GM13977 (cell line): ENCODE measurements around the gene OCA2.

Experiments
- DNase-seq: peaks from one replicate; pipeline ENCODE4 v3.0.0; 2012; ENCODE audit warnings: low spot score
- in situ Hi-C: fragments of 300-500 bp; cut with MboI; formaldehyde crosslinking; loops from one replicate; pipeline ENCODE4 v1.12.0; 2022; ENCODE audit warnings: low sequenced_read_pairs, low pct_unique_long_range_greater_than_20kb, mixed read lengths, inconsistent platforms; ENCODE audit not compliant: unreplicated experiment
- TF ChIP-seq, protein P1 (sequence below): IDR thresholded peaks from 2 replicates; pipeline ENCODE4 v1.5.1; 2012; ENCODE audit warnings: mild to moderate bottlenecking, control low read depth; ENCODE audit not compliant: insufficient read depth; ENCODE audit errors: extremely low read depth, missing control alignments

The OCA2 gene

DNA sequence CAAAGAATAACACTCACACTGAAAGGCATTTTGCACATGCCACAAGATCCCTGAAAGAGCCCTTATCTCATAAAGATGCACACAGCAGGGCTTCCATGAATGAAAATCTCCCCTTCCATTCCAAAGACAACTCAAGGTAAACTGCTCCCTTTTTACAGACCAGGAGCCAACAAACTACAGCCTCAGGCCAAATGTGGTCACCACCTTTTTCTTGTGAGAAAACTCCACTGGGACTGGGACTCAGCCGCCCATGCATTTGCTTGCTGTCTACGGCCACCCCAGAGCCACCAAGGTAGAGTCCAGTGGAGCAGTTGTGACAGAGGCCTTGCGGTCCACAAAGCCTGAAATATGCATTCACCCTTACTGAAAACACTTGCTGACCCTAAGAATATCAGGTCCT lies 334.8 kb downstream of the OCA2 start:
- DNase-seq, result no peak
- in situ Hi-C loops, result no loop called here
- TF ChIP-seq, protein P1, sequence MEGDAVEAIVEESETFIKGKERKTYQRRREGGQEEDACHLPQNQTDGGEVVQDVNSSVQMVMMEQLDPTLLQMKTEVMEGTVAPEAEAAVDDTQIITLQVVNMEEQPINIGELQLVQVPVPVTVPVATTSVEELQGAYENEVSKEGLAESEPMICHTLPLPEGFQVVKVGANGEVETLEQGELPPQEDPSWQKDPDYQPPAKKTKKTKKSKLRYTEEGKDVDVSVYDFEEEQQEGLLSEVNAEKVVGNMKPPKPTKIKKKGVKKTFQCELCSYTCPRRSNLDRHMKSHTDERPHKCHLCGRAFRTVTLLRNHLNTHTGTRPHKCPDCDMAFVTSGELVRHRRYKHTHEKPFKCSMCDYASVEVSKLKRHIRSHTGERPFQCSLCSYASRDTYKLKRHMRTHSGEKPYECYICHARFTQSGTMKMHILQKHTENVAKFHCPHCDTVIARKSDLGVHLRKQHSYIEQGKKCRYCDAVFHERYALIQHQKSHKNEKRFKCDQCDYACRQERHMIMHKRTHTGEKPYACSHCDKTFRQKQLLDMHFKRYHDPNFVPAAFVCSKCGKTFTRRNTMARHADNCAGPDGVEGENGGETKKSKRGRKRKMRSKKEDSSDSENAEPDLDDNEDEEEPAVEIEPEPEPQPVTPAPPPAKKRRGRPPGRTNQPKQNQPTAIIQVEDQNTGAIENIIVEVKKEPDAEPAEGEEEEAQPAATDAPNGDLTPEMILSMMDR, result no peak

DNA sequence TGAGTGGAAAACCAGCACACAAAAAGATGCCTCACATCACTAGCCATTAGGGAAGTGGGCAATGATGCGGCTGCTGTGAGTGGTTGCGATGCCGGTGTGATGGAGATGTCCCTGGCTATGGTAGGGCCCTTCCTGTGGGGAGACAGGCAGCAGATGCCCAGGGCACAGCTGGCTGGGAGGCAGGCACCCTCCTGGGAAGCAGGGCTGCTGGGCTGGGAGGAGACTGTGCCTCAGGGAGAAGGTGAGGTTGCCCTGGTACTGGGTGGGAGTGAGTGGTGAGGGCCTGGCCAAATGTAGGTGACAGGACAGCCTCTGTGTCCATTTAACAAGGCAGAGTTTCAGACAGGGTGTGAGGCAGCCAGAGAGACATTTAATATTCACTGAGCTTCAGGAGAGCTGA lies 335.6 kb downstream of the OCA2 start:
- no peak for DNase-seq
- in situ Hi-C loops, result no loop called here
- TF ChIP-seq, protein P1, result no peak

DNA sequence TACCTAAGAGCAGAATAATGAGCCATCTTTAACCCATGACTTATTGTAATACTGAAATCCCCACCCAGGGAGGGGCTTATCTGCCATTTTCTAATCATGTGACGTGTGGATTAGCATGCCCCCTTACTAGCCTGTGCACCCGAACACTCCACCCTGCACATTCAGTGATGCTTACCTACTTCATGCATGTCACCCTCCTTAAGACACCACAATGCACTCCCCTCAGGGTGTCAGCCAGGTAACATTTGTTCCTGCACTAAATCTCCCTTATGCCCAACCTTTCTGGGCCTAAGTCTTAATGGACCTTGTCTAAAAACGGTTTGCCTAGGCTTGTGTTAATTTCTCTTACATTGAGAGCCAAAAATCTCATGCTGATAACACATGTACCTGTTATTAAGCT lies 336.6 kb downstream of the OCA2 start:
- in situ Hi-C loops, result no loop called here
- TF ChIP-seq, protein P1, result no peak
- DNase-seq, result no peak

DNA sequence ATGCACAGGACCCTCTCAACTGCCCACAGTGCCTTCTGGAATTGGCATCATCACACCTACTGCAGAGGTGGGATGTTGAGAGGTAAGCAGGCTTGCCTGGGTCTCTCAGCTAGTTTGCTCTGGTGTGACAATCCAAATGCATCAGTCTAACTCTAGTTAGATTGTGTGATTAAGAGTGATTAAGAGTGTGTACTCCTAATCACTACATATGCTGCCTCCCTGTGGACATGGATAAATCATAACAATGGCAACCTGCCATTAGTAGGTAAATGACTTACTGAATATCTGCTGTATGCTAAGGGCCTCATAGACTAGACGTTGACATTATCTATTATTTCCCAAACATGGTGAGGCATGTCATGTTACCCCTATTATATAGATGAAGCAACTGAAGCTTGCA lies 342.1 kb downstream of the OCA2 start:
- TF ChIP-seq, protein P1, result no peak
- in situ Hi-C loops, result no loop called here
- no peak for DNase-seq

DNA sequence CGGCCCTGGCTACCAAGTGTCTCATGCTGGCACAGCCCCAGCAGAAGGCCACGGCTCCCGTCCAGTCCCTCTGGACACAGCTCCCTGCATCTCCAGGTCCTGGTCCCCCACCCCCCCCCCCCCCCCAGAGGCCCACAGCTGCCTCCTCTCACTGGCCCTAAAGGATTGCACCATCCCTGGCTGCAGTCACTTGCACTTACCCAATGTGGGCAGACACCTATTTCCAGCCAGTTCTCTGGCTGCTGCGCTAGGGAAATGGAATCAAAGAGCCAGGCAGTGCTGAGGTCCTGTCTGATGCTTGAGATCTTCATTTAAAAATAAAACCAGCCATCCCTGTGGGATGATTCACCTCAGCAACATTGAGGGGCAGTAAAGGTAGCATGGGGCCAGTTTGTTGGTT lies 346.4 kb downstream of the OCA2 start:
- no peak for DNase-seq
- TF ChIP-seq, protein P1, result no peak
- in situ Hi-C loops, result no loop called here

DNA sequence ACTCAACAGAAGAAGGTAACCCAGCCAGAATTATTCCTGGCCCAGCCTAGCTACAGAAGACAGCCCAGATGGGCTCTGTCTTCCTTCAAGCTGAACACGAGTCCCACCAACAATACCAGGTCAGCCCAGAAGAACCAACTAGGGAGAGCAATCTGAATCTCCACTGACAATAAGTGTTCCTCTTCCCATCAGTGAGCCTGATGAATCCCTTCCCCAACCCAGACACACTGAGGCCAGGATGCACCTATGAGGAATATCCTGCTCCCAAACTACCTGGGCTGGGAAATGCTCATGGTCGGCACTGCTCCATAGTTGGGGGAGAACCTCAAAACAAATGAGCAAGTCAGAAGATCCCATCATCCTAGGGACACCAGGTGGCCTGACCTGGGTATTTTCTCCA lies 351.1 kb downstream of the OCA2 start:
- in situ Hi-C loops, result no loop called here
- no peak for DNase-seq
- TF ChIP-seq, protein P1, result no peak

DNA sequence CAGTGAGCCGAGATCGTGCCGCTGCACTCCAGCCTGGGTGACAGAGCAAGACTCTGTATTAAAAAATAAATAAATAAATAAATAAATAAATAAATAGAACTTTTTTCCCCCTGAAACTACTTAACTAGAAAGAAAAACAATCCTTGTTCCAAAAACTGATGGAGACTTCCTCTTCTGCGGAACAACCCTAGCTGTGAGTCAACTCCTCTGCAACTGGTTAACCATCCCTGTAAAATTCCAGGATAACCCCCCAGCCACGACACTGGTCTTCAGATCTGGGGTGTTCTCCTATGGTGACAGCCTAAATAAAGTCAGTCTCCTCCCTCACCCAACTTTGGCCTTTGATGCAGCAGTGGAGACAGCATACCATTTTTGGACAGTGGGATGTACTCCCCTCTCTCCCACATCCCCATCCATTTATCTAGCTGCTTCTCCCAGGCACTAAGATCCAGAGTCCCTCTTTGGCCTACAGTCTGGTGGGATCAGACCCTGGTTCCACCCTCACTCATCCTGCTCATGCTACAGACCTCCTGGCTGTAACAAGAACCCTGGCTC lies 352.6 kb downstream of the OCA2 start:
- no peak for DNase-seq
- in situ Hi-C loops, result no loop called here
- TF ChIP-seq, protein P1, result no peak
